HG02938 (cell line): Measurements from ENCODE around the gene GNG3.
"Not testable (repeated sequence)": the region's sequence is repeated elsewhere in the genome, so short reads cannot be mapped to it uniquely, and the experiment has no call there.

Experiments
- ATAC-seq: cut with Tn5 transposase; IDR thresholded peaks from one replicate; pipeline ENCODE4 v1.9.1; 2021; ENCODE audit warnings: mild to moderate bottlenecking, moderate library complexity; ENCODE audit not compliant: unreplicated experiment

Gene GNG3

DNA sequence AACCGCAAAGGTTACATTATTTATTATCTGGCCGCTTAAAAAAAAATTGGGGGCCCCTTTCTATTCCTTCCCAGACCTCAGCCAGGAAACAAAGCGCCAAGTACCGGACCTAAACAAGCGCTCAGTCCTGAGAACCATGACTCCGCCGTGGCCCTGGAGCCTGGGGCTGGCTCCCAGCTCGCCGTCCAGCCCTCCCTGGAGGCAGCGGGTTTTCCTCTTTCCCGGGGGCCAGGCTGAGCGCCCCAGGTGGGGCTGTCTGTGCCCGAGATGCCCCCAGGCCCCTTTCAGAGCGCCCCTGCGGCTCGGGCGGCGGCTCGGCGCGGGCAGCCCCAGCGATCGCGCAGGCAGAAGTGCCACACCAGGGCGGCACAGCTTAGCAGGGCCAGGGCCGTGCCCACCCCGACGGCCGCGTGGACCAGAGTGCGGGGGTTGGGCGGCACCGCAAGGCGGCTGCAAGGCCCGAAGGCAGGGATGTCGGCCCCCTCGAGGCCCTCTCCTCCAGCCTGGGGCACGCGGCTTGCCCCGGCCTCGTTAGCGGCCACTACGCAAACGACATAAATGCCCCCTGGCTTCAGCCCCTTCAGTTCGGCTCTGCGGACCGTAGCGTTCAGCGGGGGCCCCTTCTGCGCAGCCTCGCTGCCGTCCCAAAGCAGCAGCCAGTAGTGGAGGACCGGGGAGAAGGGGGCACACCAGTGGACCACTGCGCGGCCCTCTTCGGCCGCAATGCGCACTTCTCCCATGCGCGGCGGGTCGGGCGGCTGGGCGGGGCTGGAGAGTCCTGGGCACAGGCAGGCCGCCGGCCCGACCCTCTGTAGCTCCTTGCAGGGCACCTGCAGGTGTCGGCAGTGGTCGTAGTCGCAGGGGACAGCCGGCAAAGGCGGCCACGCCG lies 19.7 kb upstream of the GNG3 start:
- no peak for ATAC-seq

DNA sequence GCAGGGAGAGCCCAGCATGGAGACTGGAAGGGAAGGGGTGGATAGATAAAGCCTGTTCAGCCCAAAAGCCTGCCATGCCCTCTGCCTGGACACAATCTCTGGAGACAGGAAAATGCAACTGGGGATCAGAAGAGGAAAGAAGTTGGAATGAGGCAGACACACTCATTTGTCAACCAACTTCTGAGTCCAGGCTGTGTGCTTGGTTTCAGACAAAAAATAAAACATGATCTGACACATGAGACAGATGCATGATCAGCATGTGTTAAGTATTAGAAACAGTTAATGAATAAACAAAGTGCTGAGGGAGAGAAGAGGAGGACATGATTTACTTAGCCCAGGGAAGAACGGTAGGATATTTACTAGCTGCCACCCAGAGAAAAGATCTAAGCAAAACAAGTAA lies 19.0 kb upstream of the GNG3 start:
- no peak for ATAC-seq

DNA sequence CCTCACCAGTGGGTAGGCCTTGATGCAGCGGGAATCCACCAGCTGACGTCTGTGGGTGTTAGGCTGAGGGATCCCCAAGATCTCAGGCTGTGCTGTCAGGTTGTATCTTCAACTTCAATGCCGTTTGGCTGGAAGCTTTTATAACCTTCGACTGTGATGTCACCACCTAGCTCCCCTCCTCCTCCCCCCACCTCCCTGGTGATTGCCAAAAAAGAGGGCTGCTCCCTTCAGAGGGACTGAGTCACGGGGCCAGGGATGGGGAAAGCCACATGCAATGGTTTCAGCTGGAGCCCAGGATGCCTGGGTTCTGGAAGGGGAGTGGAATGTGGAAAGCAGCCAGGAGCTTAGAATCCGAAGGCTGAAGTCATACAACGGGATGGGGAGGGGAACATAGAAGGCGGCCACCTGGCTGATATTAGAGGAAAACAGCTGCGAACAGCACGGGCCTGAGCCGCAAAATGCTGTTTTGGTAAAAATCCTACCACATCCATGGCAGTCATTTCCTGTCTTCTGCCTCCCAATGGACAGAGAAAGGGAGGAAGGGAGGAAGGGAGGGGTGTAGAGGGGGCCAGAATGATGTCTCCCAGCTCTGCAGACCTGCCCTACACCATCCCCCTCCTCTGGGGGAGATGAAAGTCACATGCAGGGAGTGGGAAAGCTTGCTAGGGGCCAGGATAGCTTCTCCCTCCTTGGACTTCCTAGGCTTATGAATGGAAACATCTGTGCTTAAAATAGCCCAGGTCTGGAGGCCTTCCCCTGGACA lies 17.9 kb upstream of the GNG3 start, which contains the start of gene LRRN4CL:
Gene LRRN4CL (minus strand): TSS at position 110 of the 763 bp plus-strand sequence. CDS start 1,022 bp downstream, outside the sequence.
- no peak for ATAC-seq

DNA sequence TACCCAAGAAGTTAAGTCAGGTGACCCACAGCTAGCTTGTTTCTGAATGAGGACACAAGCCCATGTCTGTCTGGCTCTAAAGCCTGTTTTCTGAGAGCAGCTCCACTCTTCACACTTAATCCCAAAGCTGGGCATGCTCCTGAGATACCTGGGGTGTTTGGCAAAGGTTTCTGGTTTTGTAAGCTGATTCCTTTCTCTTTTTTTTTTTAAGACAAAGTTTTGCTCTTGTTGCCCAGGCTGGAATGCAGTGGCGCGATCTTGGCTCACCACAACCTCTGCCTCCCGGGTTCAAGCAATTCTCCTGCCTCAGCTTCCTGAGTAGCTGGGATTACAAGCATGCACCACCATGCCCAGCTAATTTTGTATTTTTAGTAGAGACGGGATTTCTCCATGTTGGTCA lies 13.9 kb upstream of the GNG3 start:
- ATAC-seq: not testable (repeated sequence)

DNA sequence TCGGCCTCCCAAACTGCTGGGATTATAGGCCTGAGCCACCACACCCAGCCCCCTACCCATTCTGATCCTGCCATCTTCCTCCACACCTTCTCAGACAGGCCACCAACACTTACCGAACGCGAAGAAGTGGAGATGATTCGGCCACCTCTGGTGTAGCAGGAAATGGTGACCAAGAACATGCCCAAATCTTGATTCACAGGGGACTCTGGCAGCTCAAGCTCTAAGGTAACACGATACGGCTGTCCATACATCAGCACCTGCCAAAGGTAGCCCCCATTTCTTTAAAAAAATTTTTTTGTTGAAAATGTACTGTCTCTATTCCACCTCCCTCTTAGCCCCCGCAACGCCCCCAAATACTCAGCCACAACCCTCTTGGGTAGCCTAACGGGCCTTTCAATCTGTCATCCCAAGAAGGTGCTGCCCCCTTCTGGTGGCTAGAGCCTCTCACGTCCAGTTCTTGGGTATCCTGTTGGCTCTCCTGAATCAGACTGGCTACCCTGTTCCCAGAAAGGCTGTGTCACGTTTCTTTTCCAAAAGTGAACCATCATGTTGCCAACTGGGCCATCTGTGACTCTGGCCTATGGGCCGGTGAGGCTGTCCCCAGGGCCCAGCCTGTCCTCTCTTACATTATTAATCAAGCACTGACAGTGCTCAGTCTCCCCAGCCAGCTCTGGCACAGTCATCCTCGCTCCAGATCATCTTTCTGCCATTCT lies 12.9 kb upstream of the GNG3 start:
- ATAC-seq: no peak

DNA sequence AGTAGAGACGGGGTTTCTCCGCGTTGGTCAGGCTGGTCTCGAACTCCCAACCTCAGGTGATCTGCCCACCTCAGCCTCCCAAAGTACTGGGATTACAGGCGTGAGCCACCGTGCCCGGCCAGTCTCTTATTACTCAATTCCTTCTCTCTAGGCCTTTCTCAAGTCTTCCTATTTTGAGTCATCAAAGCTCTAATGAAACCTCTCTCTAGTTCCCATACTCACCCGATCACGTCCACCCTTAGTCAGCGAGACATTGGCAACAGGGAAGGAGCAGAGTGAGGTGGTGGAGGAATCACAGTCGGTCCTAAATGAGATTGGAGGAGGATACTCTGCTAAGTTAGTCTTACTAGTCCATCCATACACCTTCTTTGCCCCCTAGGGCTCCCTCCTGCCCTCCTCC lies 5.2 kb upstream of the GNG3 start:
- no peak for ATAC-seq

DNA sequence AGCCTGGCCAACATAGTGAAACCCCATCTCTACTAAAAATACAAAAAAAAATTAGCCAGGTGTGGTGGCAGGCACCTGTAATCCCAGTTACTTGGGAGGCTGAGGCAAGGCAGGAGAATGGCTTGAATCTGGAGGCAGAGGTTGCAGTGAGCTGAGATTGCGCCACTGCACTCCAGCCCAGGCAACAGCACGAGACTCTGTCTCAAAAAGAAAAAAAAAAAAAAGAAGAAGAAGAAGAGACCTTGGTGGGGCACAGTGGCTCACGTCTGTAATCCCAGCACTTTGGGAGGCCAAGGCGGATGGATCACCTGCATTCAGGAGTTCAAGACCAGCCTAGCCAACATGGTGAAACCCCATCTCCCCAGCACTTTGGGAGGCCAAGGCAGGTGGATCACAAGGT lies 3.6 kb upstream of the GNG3 start:
- not testable (repeated sequence) for ATAC-seq

DNA sequence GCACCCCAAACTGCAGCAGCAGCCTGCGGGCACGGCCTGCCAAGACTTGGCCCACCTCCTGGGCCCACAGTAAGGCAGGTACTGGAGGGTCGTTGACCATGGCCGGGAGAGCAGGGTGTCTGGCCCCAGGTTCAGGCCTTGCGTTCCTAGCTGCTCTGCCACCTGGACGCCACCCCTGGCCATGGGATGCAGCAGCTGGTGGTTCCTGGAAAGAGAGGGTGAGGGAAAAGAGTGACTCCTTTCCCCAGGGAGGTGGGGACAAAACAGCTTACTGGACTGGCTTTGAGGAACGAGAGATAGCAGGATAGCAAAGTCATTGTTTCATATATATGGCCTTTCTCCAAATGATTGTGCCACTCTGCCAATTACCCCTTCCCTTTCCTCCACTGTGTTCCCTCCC lies 2.1 kb upstream of the GNG3 start:
- ATAC-seq: no peak

DNA sequence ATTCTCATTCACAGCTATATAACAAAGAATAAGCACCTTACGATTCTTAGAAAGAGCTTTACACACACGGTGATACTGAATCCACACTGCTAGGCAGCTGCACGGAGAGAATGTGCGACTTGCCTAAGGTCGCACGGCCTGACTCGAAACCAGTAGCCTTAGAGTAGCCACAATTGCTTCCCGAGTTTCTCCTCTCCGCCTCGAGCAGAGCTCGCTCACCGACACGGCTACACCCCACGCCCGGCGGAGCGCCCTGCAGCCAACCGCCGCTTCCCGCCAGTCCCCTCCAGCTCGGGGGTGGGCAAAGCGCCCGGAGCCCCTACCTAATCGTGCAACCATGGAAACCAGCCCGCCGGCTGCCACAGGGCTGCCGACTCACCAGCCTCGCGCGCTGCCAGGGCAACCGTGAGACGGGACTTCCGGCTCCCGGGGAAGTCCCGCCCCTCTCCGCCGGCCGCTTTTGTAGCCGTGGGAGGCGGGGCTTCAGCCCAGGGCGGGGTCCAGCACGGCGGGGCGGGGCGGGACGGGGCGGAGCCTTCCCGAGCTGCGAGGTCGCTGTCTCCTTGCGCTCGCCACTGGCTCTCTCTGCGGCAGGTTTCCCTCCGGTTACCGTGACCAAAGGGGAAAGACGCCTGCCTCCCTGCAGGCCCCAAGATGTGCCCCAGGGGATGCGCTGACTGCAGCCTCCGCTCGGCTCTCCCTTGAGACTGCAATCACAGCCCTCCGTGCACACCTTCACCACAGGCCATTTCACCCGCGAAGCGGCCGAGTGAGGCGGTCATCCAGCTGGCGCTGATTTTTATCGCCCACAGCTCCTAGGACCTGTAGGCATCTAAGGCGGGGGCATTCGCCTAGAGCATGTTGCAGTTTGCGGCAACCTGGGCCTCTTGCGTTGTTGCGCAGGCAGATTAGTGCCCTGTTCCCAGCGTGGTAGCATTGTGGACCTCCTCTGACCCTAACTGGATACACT lies 1.3 kb upstream of the GNG3 start:
- ATAC-seq: peak; percentile 44

DNA sequence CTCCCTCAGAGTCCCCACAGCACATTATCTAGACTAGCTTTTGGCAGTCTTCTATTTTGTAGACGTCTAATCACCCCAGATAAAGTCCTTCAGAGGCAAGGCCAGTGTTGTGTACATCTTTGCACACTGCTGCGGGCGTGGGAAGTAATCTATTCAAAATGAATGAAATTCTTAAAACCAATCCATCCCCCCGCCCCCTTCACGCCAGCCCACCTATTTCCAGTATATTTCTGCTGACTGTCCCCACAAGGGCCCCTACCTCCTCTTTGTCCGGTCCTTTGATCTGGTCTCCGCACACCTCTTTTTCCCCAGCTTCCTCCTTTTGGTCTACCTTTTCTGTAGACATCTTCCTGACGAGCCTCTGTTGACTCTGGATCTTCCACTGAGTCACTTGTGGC lies 627 bp upstream of the GNG3 start:
- no peak for ATAC-seq

DNA sequence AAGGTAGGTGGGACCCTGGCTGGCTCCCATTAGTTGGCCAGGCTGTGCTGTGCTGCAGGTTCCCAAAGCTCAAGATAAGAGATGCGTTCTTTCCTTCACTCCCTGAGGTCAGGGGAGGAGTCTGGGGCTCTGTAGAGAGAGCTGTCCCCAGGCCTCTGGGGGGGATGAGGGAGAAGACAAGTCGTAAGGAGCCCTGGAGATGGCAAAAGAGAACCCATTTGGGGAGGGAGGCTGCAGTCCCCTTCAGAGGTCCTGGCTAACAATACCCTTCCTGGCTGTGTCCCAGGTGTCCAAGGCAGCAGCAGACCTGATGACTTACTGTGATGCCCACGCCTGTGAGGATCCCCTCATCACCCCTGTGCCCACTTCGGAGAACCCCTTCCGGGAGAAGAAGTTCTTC lies 916 bp downstream of the GNG3 start:
- ATAC-seq: no peak

DNA sequence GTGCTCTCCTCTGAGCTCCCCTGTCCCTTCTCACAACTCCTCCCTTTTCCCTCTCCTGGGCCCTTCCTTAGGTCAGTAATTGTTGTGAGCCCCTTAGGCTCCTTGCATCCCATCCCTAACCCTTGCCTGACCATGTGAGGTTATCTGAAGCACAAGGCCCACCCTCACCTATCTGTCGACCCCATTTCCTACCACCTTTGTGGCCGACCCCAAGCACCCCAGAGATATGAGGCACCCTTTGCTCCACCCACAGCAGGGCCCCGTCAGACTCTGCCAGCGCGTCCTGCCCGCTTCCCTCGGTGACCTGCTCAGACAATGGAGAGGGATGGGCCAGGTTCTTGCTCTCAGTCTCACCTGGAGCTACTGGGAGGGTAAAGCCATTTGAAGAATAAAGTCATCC lies 1.3 kb downstream of the GNG3 start:
- ATAC-seq: no peak

DNA sequence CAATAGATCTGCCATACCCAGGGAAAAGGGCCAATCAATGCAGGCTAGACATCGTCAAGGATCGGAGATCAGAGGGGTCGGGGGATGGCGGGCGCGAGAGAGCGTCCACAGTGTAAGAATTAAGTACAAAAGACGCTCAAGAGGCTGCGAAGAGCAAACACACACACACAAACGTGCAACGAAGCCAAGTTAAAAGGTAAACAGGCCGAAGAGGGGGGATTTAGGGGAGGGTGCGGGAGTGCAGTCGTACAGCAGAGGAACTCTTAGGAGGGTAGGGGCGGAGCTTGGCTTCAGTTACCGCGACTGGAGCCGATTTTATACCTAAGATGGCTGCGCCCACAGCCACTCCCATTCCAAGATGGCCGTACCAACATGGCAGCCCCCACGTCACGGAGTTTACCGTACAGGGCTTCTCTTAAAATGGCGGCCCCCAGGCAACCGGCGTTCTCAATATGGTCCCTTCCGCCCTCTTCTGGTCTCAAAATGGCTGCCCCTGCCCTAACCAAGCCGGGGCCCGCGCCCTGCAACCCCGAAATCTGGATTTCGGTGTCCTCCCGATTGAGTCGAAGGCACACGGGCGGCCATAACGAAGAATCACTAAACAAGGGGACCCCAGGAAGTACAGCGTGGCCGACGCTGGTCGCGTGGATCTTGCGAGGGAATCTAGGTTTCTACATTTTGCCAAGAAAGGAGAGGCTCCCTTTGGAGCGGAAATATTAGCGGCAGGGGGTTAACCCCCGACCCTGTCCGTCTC lies 1.9 kb downstream of the GNG3 start:
- peak; percentile 65 for ATAC-seq

DNA sequence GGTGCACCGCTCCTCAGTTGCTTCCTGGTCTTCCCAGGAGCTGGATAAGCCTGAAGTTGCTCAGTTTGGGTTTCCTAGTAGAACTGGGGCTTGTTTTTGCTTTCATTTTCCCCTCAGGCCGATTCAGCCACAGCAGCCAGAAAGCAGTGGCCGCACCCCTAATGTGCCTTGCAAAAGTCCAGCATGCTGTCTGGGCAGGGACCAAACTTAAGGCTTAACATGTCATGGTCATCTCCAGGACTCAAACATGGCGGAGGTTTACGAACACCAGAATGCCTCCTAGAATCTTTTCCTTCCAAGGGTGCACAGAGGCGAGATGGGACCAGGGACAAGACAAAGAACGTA lies 2.5 kb downstream of the GNG3 start:
- no peak for ATAC-seq

DNA sequence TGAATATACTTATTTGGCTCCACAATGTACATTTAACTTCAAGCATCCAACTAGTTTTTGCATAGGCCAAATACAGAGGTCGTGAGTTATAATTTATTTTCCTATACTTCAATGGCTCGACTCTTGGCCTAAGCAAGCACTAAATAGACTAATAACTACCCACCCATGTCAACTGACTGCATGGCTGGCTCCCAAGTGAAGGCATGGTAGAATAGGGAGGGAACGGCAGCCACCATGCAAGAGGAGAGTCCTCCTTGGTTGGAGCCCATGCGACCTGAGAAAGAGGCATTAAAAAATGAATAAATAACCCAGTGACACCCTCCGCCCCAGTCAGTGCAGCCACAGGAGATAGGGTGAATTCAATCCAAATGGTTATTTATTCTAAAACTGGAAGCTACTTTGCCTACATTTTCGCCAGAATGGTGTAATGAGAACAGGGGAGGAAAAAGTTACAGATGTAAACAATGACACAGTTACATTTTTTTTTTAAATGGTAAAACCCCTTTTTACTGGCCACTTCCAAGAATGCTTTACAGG lies 4.9 kb downstream of the GNG3 start:
- no peak for ATAC-seq

DNA sequence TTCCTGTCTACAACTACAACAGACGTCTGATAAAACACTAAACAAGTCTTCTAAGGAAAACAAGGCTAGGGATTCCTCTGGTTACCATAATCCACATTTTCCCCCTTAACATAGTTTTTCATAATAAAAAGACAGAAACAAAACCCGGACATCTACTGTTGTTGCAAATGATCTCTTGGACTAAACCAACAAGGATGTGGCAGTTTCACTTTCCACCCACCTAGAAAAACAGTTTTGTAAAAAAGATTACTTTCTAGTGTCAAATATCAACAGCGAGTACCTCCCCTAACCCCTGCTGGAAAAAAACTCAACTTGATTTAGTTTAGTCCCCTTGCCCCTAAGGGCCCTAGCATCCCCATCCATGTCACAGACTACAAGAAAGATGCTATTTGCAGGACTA lies 5.4 kb downstream of the GNG3 start:
- ATAC-seq: no peak

DNA sequence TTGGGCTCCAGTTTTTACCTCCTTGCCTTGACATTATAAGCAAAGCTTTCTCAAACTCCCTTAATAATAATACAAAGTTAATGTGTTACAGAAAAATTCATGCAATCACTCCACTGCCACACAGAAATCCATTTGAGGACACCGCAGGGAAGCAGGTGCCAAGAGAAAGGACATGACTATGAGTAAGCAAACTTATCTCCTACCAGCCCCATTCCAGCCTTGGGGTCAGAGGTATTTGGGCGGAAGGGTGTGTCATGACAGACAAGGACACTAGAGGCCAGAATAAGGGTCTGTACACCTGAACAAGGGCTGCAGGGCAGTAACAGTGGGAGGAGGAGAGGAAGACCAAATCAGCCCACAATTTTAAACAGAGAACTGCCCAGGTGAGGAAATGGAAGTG lies 5.9 kb downstream of the GNG3 start:
- no peak for ATAC-seq

DNA sequence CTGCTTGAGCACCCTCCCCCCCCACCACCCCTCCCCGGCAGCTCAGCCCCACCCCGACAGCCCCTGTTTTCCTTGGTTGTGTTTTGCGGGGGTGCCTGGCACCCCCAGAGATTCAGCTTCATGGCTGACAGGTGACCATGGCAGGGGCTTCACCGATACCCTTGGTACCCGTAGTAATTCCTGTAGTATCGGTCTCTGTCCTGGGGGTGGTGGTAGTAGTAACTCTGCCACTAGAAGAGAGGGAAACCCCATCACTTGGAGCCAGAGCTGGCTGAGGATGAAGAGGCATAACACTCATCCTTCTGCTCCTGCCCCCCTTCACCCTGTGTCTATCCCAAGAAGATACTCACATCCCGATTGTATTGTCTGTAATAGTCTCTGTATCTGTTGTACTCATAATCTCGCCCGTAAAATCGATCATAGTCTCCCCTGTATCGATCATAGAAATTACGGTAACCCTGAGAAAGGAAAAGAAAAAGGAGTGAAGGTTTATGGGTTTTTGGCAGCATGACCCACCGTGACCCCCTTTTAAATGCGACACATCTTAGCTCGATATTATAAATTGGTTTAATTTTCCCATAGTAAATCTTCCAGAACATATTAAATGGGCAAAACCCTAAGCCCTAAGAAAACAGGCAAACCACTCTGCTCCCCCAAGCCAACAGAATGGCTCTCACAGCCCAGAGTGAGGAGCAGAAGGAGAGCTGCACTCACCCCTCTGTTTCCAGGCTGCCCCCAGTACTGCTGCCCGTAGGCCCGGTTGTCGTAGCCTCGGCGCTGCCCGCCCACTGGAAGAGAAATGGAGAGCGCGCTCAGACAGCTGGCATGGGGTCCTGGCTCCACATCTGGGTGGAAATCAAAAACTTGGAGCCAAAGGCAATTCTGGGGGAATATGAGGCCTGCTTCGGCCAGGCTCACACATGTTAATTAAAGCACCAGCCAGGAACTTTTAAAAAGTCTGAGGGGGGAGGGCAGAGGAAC lies 8.0 kb downstream of the GNG3 start:
- no peak for ATAC-seq
